Measurements from ENCODE around the gene EML2. TPM values are rescaled to one million over a fixed set of nuclear protein-coding genes. Genes with fewer than 3 reads are reported as not detected.

EML2 gene
- total RNA-seq, 1 donor from 2014 or later = 144 TPM

DNA sequence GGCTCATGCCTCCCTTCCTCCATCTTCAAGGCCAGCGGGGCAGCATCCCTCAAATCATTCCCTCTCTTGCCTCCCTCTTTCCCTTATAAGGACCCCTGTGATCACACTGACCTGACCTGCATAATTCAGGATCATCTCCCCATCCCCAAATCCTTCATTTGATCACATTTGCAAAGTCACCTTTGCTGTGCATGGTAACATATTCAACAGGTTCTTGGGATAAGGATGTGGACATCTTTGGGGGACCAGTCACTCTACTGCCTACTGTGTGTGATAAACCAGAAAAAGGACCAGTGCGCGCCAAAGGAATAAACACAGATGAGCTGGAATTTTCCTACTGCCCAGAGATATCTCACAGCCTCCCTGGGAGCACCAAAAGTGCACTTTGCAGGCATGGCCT lies 62.5 kb downstream of the EML2 start:
- H3K4me3 ChIP-seq (ENCODE audit: low read depth, low read length) = no peak overlapping the region
- no peaks in the 10 kb centered on the region for H3K27me3 ChIP-seq (ENCODE audit: control insufficient read depth, insufficient read depth, low read length)
- DNase-seq (ENCODE audit: low read depth) (no peak), FAIRE-seq (no peak)
- no peaks in the 10 kb centered on the region for H3K36me3 ChIP-seq (ENCODE audit: control insufficient read depth, insufficient read depth, low read length)
- TF ChIP-seq, protein P1, sequence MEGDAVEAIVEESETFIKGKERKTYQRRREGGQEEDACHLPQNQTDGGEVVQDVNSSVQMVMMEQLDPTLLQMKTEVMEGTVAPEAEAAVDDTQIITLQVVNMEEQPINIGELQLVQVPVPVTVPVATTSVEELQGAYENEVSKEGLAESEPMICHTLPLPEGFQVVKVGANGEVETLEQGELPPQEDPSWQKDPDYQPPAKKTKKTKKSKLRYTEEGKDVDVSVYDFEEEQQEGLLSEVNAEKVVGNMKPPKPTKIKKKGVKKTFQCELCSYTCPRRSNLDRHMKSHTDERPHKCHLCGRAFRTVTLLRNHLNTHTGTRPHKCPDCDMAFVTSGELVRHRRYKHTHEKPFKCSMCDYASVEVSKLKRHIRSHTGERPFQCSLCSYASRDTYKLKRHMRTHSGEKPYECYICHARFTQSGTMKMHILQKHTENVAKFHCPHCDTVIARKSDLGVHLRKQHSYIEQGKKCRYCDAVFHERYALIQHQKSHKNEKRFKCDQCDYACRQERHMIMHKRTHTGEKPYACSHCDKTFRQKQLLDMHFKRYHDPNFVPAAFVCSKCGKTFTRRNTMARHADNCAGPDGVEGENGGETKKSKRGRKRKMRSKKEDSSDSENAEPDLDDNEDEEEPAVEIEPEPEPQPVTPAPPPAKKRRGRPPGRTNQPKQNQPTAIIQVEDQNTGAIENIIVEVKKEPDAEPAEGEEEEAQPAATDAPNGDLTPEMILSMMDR (IDR thresholded peaks at IDR 0.05; ENCODE audit: insufficient read depth, low read length, severe bottlenecking) = no peak

DNA sequence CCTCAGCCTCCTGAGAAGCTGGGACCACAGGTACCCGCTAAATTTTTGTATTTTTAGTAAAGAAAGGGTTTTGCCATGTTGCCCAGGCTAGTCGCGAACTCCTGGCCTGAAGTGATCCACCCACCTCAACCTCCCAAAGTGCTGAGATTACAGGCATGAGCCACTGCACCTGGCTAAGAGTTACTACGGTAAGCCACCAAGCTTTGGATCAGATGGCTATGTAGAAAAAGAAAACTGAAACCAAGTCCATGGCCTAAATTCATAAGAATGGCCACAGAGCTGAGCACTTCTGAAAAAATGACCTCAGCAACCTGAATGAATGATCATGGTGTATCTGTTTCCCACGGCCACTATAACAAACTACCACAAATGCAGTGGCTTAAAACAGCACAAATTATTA lies 64.0 kb downstream of the EML2 start:
- TF ChIP-seq, protein P1 (IDR thresholded peaks at IDR 0.05; ENCODE audit: insufficient read depth, low read length, severe bottlenecking) = no peak
- Histone ChIP-seq H3K4me3 (ENCODE audit: low read depth, low read length) (no peak overlapping the region), H3K36me3 (ENCODE audit: control insufficient read depth, insufficient read depth, low read length) (no peaks in the 10 kb centered on the region), H3K27me3 (ENCODE audit: control insufficient read depth, insufficient read depth, low read length) (no peaks in the 10 kb centered on the region)
- no peak for DNase-seq (ENCODE audit: low read depth)
- FAIRE-seq = no peak

DNA sequence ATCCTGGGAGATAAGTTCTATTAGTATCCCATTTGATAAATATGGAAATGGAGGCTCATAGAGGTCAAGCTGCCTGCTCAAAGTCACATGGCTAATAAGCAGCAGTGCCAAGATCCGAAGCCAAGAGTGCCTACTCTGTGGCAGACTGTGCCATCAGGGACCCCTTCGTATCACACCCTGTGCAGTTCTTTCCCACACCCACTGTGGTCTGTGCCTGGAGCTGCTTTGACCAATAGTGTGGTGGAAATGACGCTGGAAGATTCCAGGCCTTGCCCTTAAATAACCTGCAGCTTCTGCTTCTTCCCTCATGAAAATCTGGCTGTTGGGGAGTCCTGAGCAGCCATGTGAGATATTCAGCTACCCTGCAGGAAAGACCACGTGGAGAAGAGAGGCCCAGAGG lies 64.7 kb downstream of the EML2 start:
- no peak for FAIRE-seq
- no peaks in the 10 kb centered on the region for H3K27me3 ChIP-seq (ENCODE audit: control insufficient read depth, insufficient read depth, low read length)
- H3K4me3 ChIP-seq (ENCODE audit: low read depth, low read length) = no peak overlapping the region
- no peaks in the 10 kb centered on the region for H3K36me3 ChIP-seq (ENCODE audit: control insufficient read depth, insufficient read depth, low read length)
- no peak for DNase-seq (ENCODE audit: low read depth)
- TF ChIP-seq, protein P1 (IDR thresholded peaks at IDR 0.05; ENCODE audit: insufficient read depth, low read length, severe bottlenecking) = no peak

DNA sequence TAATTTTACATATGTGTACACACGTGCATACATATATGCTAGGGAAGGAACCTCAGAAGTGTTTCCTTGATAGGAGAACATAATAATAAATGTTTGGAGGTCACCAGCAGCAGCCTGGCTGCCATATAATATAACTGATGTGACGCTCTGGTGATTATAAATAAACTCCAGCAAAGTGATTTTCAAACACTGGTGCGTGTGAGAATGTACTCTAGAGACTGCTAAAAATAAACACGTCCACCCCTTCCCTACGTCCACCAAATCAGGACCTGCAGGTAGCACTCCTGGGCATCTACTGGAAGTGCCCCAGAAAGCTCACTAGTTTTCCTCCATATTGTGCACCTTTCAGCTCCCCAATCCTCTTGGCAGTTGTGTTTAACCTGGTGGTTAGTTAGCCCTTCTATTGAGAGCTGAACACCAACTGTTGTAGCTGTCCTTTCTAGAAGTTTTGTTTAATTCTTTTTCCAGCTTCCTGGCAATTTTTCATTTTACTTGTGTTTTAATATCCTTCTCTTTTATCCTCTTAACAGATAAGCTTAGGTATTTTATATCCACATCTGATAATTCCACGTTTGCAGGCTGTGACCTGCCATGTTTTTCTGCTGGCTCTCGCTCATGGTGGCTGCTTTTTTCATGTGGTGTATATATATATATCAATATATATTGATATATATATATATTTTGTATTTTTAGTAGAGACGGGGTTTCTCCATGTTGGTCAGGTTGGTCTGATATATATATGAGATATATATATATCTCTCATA lies 67.6 kb downstream of the EML2 start:
- Histone ChIP-seq H3K27me3 (ENCODE audit: control insufficient read depth, insufficient read depth, low read length) (no peaks in the 10 kb centered on the region), H3K4me3 (ENCODE audit: low read depth, low read length) (no peak overlapping the region), H3K36me3 (ENCODE audit: control insufficient read depth, insufficient read depth, low read length) (no peaks in the 10 kb centered on the region)
- TF ChIP-seq, protein P1 (IDR thresholded peaks at IDR 0.05; ENCODE audit: insufficient read depth, low read length, severe bottlenecking) = no peak
- DNase-seq (ENCODE audit: low read depth) = no peak
- no peak for FAIRE-seq

DNA sequence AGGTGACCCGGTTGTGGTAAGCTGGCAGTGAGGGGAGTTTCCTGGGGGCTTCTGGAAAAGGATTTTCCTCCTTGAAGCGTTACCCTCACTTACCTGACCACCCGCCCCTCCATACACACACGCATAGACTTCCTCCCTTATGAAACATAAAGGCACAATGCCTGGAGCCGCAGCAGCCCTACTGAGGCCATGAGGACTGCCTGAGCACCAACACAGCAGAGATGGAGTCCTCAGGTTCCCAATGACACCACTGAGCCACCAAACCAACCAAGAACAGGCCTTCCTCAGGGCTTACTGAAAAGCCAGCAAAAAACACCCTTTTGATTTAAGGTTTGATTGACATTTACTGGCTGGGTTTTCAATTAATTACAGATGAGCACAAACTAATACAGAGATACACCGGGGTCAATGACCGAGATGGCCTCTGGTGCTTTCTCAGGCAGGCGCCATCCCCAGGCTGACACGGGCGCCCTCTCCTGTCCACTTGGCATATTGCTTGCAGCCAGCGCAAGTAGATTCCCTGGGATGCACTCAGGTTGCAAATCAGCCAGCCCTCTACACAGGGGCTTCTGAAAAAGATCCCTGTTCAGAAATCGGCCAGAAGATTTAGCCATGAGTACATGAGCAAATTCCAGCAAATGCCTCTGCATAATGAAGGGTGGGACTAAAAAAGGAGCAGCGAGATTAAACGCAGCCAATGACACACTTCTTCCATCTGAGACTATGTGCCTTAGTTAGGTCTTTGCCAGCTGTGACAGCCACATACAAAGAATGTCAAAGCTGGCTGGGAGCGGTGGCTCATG lies 69.4 kb downstream of the EML2 start:
- H3K36me3 ChIP-seq (ENCODE audit: control insufficient read depth, insufficient read depth, low read length) = no peaks in the 10 kb centered on the region
- FAIRE-seq = peak; percentile 13
- TF ChIP-seq, protein P1 (IDR thresholded peaks at IDR 0.05; ENCODE audit: insufficient read depth, low read length, severe bottlenecking) = peak; percentile 80
- H3K27me3 ChIP-seq (ENCODE audit: control insufficient read depth, insufficient read depth, low read length) = no peaks in the 10 kb centered on the region
- DNase-seq (ENCODE audit: low read depth) = no peak
- no peak overlapping the region for H3K4me3 ChIP-seq (ENCODE audit: low read depth, low read length)
